GM12878 (cell line): Measurements from ENCODE around the gene ICE2. TPM values are rescaled to one million over a fixed set of nuclear protein-coding genes. Genes with fewer than 3 reads are reported as not detected.

Experiments used
- ATAC-seq: fragments of 200-7000 bp; cut with Tn5 transposase; 3 replicates; pipeline ENCODE4 v1.9.1; 2020; ENCODE audit warnings: mild to moderate bottlenecking, moderate library complexity
- BruUV-seq: library from RNA; stranded (reverse); fragments of 400-500 nt; replicated peaks from 2 replicates; lab custom pipeline; 2021; lab: Mats Ljungman, UMichigan
- CTCF ChIA-PET: fragments of 300-600 bp; sonication (Branson Sonifier 250); formaldehyde crosslinking; extraction: SDS; loops from one replicate; lab custom pipeline; 2021; ENCODE audit warnings: inconsistent platforms; lab: Yijun Ruan, JAX
- POLR2A ChIA-PET: fragments of 350-600 bp; formaldehyde crosslinking; extraction: SDS; loops from one replicate; lab custom pipeline; 2021; ENCODE audit warnings: inconsistent platforms; lab: Charles Lee
- RAD21 ChIA-PET: fragments of 300-600 bp; sonication (Branson Sonifier 250); formaldehyde crosslinking; loops from one replicate; lab custom pipeline; 2023; ENCODE audit warnings: antibody characterized with exemption; ENCODE audit not compliant: unreplicated experiment; lab: Charles Lee
- SMC1A ChIA-PET: fragments of 300-600 bp; sonication (Branson Sonifier 250); formaldehyde crosslinking; loops from one replicate; lab custom pipeline; 2023; ENCODE audit not compliant: unreplicated experiment, uncharacterized antibody; lab: Charles Lee
- DNase-seq: peaks from one replicate; pipeline ENCODE4 v3.0.0-alpha.2; 2011; ENCODE audit warnings: low read depth, low spot score
- FAIRE-seq: peaks from 3 replicates; lab custom pipeline; 2011; peaks lifted over from hg19 to GRCh38; lab: Jason Lieb, UNC
- H2AFZ ChIP-seq: 2 replicates; pipeline ENCODE4 v1.6.0; 2011; ENCODE audit warnings: low read depth, low read length, control low read depth; ENCODE audit not compliant: control insufficient read depth
- H3K27ac ChIP-seq: 2 replicates; pipeline ENCODE4 v1.5.1; 2011; ENCODE audit warnings: control low read depth; ENCODE audit not compliant: control insufficient read depth, insufficient read depth
- H3K27me3 ChIP-seq, 2 experiments: replicated peaks in 1 of 2; 2 replicates each; pipeline versions ENCODE4 v1.6.0 to v1.6.1; 2011; ENCODE audit warnings: low read length in 1 of 2; ENCODE audit not compliant: control insufficient read depth in 2 of 2, insufficient read depth in 2 of 2
- H3K36me3 ChIP-seq, 2 experiments: 2 replicates each; pipeline ENCODE4 v1.5.1; 2011; ENCODE audit warnings: low read length in 1 of 2; ENCODE audit not compliant: control insufficient read depth in 2 of 2, insufficient read depth in 2 of 2
- H3K4me1 ChIP-seq: 2 replicates; pipeline ENCODE4 v1.6.1; 2011; ENCODE audit warnings: mild to moderate bottlenecking, low read length, moderate library complexity, mixed read lengths; ENCODE audit not compliant: control insufficient read depth, insufficient read depth
- H3K4me2 ChIP-seq: 2 replicates; pipeline ENCODE4 v1.6.0; 2011; ENCODE audit warnings: control low read depth; ENCODE audit not compliant: control insufficient read depth, insufficient read depth
- H3K4me3 ChIP-seq: fragments of 200-600 bp; sonication (generic); 2 replicates; pipeline ENCODE4 v1.5.1; 2016
- H3K79me2 ChIP-seq: 2 replicates; pipeline ENCODE4 v1.6.0; 2011; ENCODE audit warnings: low read length; ENCODE audit not compliant: control insufficient read depth, insufficient read depth
- H3K9ac ChIP-seq: 2 replicates; pipeline ENCODE4 v1.8.0; 2011; ENCODE audit warnings: low read length, control low read depth, mixed read lengths; ENCODE audit not compliant: control insufficient read depth, insufficient read depth
- H3K9me3 ChIP-seq: replicated peaks from 3 replicates; pipeline ENCODE4 v1.5.1; 2011; ENCODE audit warnings: mild to moderate bottlenecking, low read length; ENCODE audit not compliant: control insufficient read depth, insufficient read depth
- H4K20me1 ChIP-seq: 2 replicates; pipeline ENCODE4 v1.6.0; 2011; ENCODE audit not compliant: control insufficient read depth, insufficient read depth
- HSF1 ChIP-seq: fragments of 150-350 bp; IDR thresholded peaks from 2 replicates; pipeline ENCODE4 v1.6.1; 2014; ENCODE audit warnings: mild to moderate bottlenecking, low read depth, low read length
- IKZF1 ChIP-seq: fragments of 450-650 bp; conservative IDR thresholded peaks from 2 replicates; pipeline ENCODE4 v1.6.1; 2017; ENCODE audit warnings: antibody characterized with exemption, mild to moderate bottlenecking
- RAD21 ChIP-seq: IDR thresholded peaks from 2 replicates; pipeline ENCODE4 v1.6.1; 2011; ENCODE audit warnings: mild to moderate bottlenecking, low read depth, low read length, moderate library complexity; ENCODE audit not compliant: insufficient read depth
- RFX5 ChIP-seq: IDR thresholded peaks from 2 replicates; pipeline ENCODE4 v1.6.1; 2011; ENCODE audit warnings: low read depth, low read length, improper control_type of control experiment
- RUNX3 ChIP-seq: IDR thresholded peaks from 2 replicates; pipeline ENCODE4 v1.6.1; 2012; ENCODE audit warnings: low read length, inconsistent platforms
- SMAD5 ChIP-seq: IDR thresholded peaks from 2 replicates; pipeline ENCODE4 v1.6.1; 2016; ENCODE audit warnings: antibody characterized with exemption, low read depth
- SREBF1 ChIP-seq: IDR thresholded peaks from 2 replicates; pipeline ENCODE4 v1.6.1; 2012; ENCODE audit warnings: mild to moderate bottlenecking, low read length
- SUZ12 ChIP-seq: fragments of 200-600 bp; sonication (generic); IDR thresholded peaks from one replicate; pipeline ENCODE4 v1.6.1; 2018; ENCODE audit warnings: antibody characterized with exemption, mild to moderate bottlenecking; ENCODE audit not compliant: unreplicated experiment
- YY1 ChIP-seq: IDR thresholded peaks from 2 replicates; pipeline ENCODE4 v1.6.1; 2011; ENCODE audit warnings: low read depth, mild to moderate bottlenecking, low read length
- WGBS: methylation state at CpG from one replicate; pipeline ENCODE4 v1.1.6; 2016; ENCODE audit warnings: low lambda C conversion rate; ENCODE audit not compliant: insufficient replicate concordance, insufficient coverage; ENCODE audit errors: missing lambda C conversion rate; 5-methylcytosine and 5-hydroxymethylcytosine counted together
- in situ Hi-C: fragments of 300-500 bp; cut with MboI; formaldehyde crosslinking; loops from 9 replicates; pipeline ENCODE4 v1.14.3; 2018; ENCODE audit warnings: mixed read lengths
- intact Hi-C: fragments of 100-400 bp; cut with micrococcal nuclease; formaldehyde crosslinking; loops from one replicate; pipeline ENCODE4 v1.14.2; 2022; ENCODE audit not compliant: unreplicated experiment
- polyA plus RNA-seq, 11 experiments: library from polyadenylated mRNA; depleted of rRNA in 4 of 11; unstranded in 6 of 11; stranded (reverse) in 5 of 11; fragments of >200 nt; fragmentation: Nextera tagmentation in 4 of 11; fragmentation: Illumina TruSeq in 1 of 11; extraction: Ambion mirVana in 4 of 11; extraction: Trizol in 1 of 11; gene quantifications; 1 replicate in 1 of 11; 2 replicates in 10 of 11; pipeline versions ENCODE4 v1.2.1 to v1.2.3, GENCODE V29; 2011 to 2016; ENCODE audit warnings: inconsistent platforms in 2 of 11, missing spikeins in 2 of 11, low read depth in 1 of 11
- total RNA-seq, 4 experiments: library from RNA; depleted of rRNA in 3 of 4; stranded (reverse); fragments of >200 nt in 3 of 4; fragmentation: Illumina TruSeq in 1 of 4; extraction: Trizol in 1 of 4; gene quantifications; 2 replicates each; pipeline versions ENCODE4 v1.2.1 to v1.2.3, GENCODE V29; 2013 to 2021
- TF ChIP-seq, protein P1 (sequence below): fragments of 450-650 bp; IDR thresholded peaks from 2 replicates; pipeline ENCODE4 v1.6.1; 2014; ENCODE audit warnings: mild to moderate bottlenecking
- TF ChIP-seq, protein P2 (sequence below): fragments of 450-650 bp; IDR thresholded peaks from 2 replicates; pipeline ENCODE4 v1.6.1; 2017; ENCODE audit warnings: mild to moderate bottlenecking, low read depth, inconsistent platforms; ENCODE audit not compliant: poor library complexity, severe bottlenecking

Gene ICE2
- total and polyA plus RNA-seq, 10 of the 15 experiments (the other 5 are each of a cell fraction or from before 2014, with no cell fraction given) = 14.2 to 62.0 (median 44.9) TPM

GRCh38 chr15:60442763-60443162 lies 36.2 kb downstream of the ICE2 start:
- Histone ChIP-seq H3K4me3 (no peak overlapping the region), H3K27ac (no peak overlapping the region), H3K36me3 (peaks cover 0 to 6% of the 10 kb centered on the region in 2 experiments; a peak in 1 of 4 replicates), H3K27me3 (no peaks in the 10 kb centered on the region), H3K79me2 (no peaks in the 10 kb centered on the region), H2AFZ (no peak overlapping the region), H3K9ac (no peak overlapping the region), H3K9me3 (no peaks in the 10 kb centered on the region), H3K4me1 (no peaks in the 10 kb centered on the region), H3K4me2 (no peak overlapping the region), H4K20me1 (no peaks in the 10 kb centered on the region)
- in situ Hi-C loops (no loop called here), intact Hi-C loops (loop anchor here (5.0 kb wide), 1 partner anchor 80 kb away; no protein-coding TSS in a partner anchor)
- POLR2A ChIA-PET = no interaction called here
- FAIRE-seq (no peak), DNase-seq (no peak), ATAC-seq (no peak)
- SMC1A ChIA-PET = interaction anchor here (0.7 to 1.6 kb wide), 5 partner anchors 8 to 84 kb away, joined by 3 to 8 read pairs (median 4); no protein-coding TSS in a partner anchor
- CTCF ChIA-PET = interaction anchor here (0.6 to 2.3 kb wide), 6 partner anchors 10 to 117 kb away, joined by 3 to 9 read pairs (median 5); no protein-coding TSS in a partner anchor
- TF ChIP-seq RFX5 = no peak
- no TSS peak for BruUV-seq
- RAD21 ChIA-PET = interaction anchor here (6.9 kb wide), 1 partner anchor 82 kb away, joined by 44 read pairs; no protein-coding TSS in a partner anchor
- WGBS = 97% methylated on average over 3 of the region's 3 CpGs

DNA sequence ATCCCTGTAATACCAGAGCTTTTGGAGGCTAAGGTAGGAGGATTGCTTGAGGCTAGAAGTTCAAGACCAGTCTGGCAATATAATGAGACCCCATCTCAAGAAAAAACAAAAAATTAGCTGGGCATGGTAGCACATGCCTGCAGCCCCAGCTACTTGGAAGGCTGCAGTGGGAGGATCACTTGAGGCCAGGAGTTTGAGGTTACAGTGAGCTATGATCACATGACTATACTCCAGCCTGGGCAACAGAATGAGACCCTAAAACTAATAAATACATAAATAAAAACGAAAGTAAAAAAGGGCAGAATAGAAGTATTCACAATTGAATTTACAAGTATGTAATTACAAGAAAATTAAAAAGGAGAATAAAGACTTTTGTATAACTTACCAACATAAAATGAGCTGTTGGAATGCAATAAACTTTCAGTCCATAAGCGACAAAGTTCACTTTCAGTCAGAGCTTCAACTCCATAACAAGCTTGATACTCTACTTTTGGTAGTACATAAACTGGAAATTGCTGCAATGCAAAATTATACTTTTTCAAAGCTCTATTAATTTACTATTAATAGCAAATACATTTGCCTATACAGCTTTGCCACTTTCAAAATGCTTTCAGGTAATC lies 36.8 kb downstream of the ICE2 start:
- no peak for ATAC-seq
- no TSS peak for BruUV-seq
- Histone ChIP-seq H3K27me3 (no peaks in the 10 kb centered on the region), H2AFZ (no peak overlapping the region), H3K4me1 (no peaks in the 10 kb centered on the region), H3K4me3 (no peak overlapping the region), H3K4me2 (no peak overlapping the region), H3K36me3 (peaks cover 0 to 6% of the 10 kb centered on the region in 2 experiments; a peak in 1 of 4 replicates), H3K79me2 (no peaks in the 10 kb centered on the region), H3K9ac (no peak overlapping the region), H3K27ac (no peak overlapping the region), H4K20me1 (no peaks in the 10 kb centered on the region), H3K9me3 (no peaks in the 10 kb centered on the region)
- POLR2A ChIA-PET = interaction anchor here (0.6 kb wide), 1 partner anchor 1568 kb away, joined by 3 read pairs; no protein-coding TSS in a partner anchor
- intact Hi-C loops = loop anchor here (5.0 kb wide), 1 partner anchor 80 kb away; no protein-coding TSS in a partner anchor
- FAIRE-seq = no peak
- CTCF ChIA-PET = interaction anchor here (0.6 to 1.5 kb wide), 4 partner anchors 30 to 83 kb away, joined by 4 to 9 read pairs (median 6); no protein-coding TSS in a partner anchor
- SMC1A ChIA-PET = interaction anchor here (0.7 to 1.6 kb wide), 7 partner anchors 9 to 83 kb away, joined by 3 to 8 read pairs (median 3); no protein-coding TSS in a partner anchor
- WGBS = 87% methylated on average over 2 of the region's 2 CpGs
- RAD21 ChIA-PET = interaction anchor here (6.9 kb wide), 1 partner anchor 82 kb away, joined by 44 read pairs; no protein-coding TSS in a partner anchor
- DNase-seq = no peak
- in situ Hi-C loops = no loop called here
- TF ChIP-seq RUNX3 = no peak
- TF ChIP-seq IKZF1 = no peak
- no peak for TF ChIP-seq YY1
- TF ChIP-seq SMAD5 = no peak
- TF ChIP-seq HSF1 = no peak
- TF ChIP-seq, protein P1, sequence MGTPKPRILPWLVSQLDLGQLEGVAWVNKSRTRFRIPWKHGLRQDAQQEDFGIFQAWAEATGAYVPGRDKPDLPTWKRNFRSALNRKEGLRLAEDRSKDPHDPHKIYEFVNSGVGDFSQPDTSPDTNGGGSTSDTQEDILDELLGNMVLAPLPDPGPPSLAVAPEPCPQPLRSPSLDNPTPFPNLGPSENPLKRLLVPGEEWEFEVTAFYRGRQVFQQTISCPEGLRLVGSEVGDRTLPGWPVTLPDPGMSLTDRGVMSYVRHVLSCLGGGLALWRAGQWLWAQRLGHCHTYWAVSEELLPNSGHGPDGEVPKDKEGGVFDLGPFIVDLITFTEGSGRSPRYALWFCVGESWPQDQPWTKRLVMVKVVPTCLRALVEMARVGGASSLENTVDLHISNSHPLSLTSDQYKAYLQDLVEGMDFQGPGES = no peak
- TF ChIP-seq RAD21 = no peak
- TF ChIP-seq SUZ12 = no peak
- TF ChIP-seq SREBF1 = no peak
- TF ChIP-seq, protein P2, sequence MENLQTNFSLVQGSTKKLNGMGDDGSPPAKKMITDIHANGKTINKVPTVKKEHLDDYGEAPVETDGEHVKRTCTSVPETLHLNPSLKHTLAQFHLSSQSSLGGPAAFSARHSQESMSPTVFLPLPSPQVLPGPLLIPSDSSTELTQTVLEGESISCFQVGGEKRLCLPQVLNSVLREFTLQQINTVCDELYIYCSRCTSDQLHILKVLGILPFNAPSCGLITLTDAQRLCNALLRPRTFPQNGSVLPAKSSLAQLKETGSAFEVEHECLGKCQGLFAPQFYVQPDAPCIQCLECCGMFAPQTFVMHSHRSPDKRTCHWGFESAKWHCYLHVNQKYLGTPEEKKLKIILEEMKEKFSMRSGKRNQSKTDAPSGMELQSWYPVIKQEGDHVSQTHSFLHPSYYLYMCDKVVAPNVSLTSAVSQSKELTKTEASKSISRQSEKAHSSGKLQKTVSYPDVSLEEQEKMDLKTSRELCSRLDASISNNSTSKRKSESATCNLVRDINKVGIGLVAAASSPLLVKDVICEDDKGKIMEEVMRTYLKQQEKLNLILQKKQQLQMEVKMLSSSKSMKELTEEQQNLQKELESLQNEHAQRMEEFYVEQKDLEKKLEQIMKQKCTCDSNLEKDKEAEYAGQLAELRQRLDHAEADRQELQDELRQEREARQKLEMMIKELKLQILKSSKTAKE = no peak
